ENCODE measurements around the gene SMO.
"Not testable (repeated sequence)": the region's sequence is repeated elsewhere in the genome, so short reads cannot be mapped to it uniquely, and the experiment has no call there.

The SMO gene

GRCh38 chr7:129240119-129240820 is 51.8 kb downstream of the SMO start:
- DNase-seq (ENCODE audit: low spot score) = no peak

GRCh38 chr7:129244220-129244619 is 55.8 kb downstream of the SMO start:
- no peak for DNase-seq (ENCODE audit: low spot score)

GRCh38 chr7:129245533-129245932 is 57.1 kb downstream of the SMO start:
- no peak for DNase-seq (ENCODE audit: low spot score)

GRCh38 chr7:129247087-129247486 is 58.7 kb downstream of the SMO start:
- no peak for DNase-seq (ENCODE audit: low spot score)

- no peak for DNase-seq (ENCODE audit: low spot score)
These were observed 63.7 kb downstream of the SMO start for GRCh38 chr7:129252128-129252527.

GRCh38 chr7:129252603-129253002 is 64.2 kb downstream of the SMO start:
- DNase-seq (ENCODE audit: low spot score) = not testable (repeated sequence)

- no peak for DNase-seq (ENCODE audit: low spot score)
These were observed 67.4 kb downstream of the SMO start for GRCh38 chr7:129255800-129256199.

GRCh38 chr7:129256221-129256620 is 67.8 kb downstream of the SMO start:
- no peak for DNase-seq (ENCODE audit: low spot score)

GRCh38 chr7:129257168-129257567 is 68.7 kb downstream of the SMO start:
- DNase-seq (ENCODE audit: low spot score) = no peak

GRCh38 chr7:129258649-129259389 is 70.4 kb downstream of the SMO start:
- DNase-seq (ENCODE audit: low spot score) = no peak

GRCh38 chr7:129262324-129262723 is 73.9 kb downstream of the SMO start:
- no peak for DNase-seq (ENCODE audit: low spot score)

All from RKO (cell line).